ENCODE data around the gene MAPK8. TPM values are rescaled to one million over a fixed set of nuclear protein-coding genes. Genes with fewer than 3 reads are reported as not detected.

MAPK8 gene
- total RNA-seq, 1 experiment from 2014 or later = 29.7 TPM

DNA sequence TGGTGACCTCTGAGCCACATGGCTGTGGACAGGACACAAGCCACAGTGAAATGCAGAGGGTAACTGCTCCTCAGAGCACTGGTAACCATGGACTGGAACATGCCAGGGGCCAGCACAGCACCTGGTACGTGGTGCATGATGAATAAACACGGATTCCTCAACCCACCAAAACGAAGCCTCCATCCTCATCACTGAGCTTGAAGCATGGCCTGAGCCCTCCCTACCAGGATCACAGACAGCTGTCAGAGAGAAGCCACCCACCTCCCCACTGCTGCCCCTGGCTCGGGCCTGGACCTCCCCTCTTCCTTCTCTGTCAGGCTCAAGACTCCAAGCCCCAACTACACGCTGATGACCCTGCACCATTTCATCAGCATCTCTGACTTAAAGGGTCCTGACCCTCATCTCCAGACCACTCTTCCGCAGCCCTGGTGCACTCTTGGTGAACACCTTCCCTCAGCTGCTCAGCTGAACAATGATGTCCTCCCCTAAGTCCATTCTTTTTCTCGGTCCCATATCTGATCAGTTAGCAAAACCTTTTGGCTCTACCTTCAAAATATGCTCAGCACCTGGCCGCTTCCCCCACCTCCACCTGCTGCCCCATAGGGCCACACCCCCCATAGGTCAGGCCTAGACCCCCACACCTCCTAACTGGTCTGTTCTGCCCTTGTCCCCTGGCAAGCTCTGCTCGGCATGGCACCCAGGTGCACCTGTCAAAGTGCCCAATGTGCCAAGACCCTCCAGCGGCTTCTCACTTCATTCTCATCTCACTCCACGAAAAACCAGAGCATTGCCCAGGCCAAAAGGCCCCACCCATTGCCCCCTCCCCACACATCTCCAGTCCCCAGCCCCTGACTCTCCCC is 141.1 kb downstream of the MAPK8 start:
- H3K4me3 ChIP-seq (ENCODE audit: low read length) = no peak overlapping the region
- no peak for DNase-seq

DNA sequence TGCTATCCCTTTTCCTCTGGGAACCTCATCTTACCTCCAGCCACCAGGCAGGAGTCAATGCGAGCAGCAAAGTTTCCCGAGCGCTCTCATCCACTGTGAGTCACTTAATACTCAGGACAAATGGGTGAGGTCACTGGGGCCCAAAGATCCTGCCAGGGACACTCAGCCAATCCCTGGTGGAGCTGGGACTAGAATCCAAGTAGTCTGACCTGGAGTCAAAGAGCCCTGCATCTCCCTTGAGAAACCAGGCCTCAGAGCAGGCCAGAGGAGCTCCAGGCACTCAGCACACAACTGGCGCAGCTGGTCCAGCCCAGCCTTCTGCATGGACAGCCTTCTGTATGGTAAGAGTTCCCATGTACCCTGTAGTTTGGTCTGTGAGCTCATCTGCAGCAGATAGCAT is 142.3 kb downstream of the MAPK8 start:
- no peaks in the 10 kb centered on the region for H3K27me3 ChIP-seq (ENCODE audit: low read length)
- H3K9me2 ChIP-seq (replicated peaks; ENCODE audit: insufficient read depth, low read length) = no peaks in the 10 kb centered on the region
- H3K9ac ChIP-seq (ENCODE audit: low read length) = no peak overlapping the region
- no peak overlapping the region for H3K4me2 ChIP-seq (ENCODE audit: low read depth, low read length, poor library complexity, severe bottlenecking)
- H3K27ac ChIP-seq (ENCODE audit: low read length) = no peak overlapping the region
- H4K20me1 ChIP-seq (ENCODE audit: insufficient read depth, low read depth, low read length) = 0 out of 2 replicates have a peak, but pooled peaks cover 5% of the 10 kb centered on the region
- DNase-seq = no peak
- no peaks in the 10 kb centered on the region for H3K79me2 ChIP-seq (ENCODE audit: low read length)
- H3K36me3 ChIP-seq (ENCODE audit: insufficient read depth, low read length) = no peaks in the 10 kb centered on the region
- H2AFZ ChIP-seq (ENCODE audit: low read length) = no peak overlapping the region
- H3K4me1 ChIP-seq (ENCODE audit: low read length) = no peaks in the 10 kb centered on the region
- no peak overlapping the region for H3K4me3 ChIP-seq (ENCODE audit: low read length)
- H3K9me3 ChIP-seq (ENCODE audit: low read length) = no peaks in the 10 kb centered on the region

More for the DNA sequence above, 141.1 kb downstream of the MAPK8 start:
- Histone ChIP-seq H3K9me3 (ENCODE audit: low read length) (no peaks in the 10 kb centered on the region), H4K20me1 (ENCODE audit: insufficient read depth, low read depth, low read length) (0 out of 2 replicates have a peak, but pooled peaks cover 5% of the 10 kb centered on the region), H2AFZ (ENCODE audit: low read length) (no peak overlapping the region), H3K9me2 (replicated peaks; ENCODE audit: insufficient read depth, low read length) (no peaks in the 10 kb centered on the region), H3K79me2 (ENCODE audit: low read length) (no peaks in the 10 kb centered on the region), H3K27me3 (ENCODE audit: low read length) (no peaks in the 10 kb centered on the region), H3K9ac (ENCODE audit: low read length) (no peak overlapping the region), H3K36me3 (ENCODE audit: insufficient read depth, low read length) (no peaks in the 10 kb centered on the region), H3K4me2 (ENCODE audit: low read depth, low read length, poor library complexity, severe bottlenecking) (no peak overlapping the region), H3K27ac (ENCODE audit: low read length) (no peak overlapping the region), H3K4me1 (ENCODE audit: low read length) (no peaks in the 10 kb centered on the region)

DNA sequence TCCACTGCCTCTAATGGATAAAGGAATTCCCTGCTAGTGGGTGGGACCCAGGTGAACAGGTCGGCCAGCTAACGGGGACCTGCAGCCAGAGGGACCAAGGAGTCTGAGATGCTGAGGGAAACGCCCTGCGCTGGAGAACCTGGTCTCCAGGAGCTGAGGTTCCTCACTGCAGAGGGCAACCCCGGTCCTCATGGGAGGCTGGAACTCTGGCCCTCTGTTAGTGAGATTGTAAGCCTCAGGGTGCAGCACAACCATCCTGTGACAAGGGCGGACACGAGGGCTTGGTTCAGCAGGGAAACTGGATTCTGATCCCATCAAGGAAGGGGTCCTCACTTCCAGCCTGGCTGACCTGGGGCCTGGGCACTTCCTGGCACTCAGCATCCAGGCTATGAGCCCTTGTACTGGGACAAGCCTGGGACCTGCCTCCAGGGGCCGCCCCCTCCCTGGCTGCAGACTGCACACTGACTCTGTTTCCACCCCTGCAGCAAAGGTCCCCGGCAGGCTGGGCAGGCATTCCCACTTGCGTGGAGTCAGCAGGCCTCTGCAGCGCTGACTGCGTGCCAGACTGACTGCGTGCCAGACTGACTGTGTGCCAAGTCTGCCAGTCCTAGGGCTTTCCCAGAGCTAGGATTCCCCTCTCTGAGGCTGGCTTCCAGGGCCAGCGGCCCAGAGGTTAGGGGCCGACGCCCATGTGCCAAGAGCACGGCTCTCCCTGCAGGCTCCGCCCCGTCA is 143.2 kb downstream of the MAPK8 start:
- Histone ChIP-seq H3K27me3 (ENCODE audit: low read length) (no peaks in the 10 kb centered on the region), H3K36me3 (ENCODE audit: insufficient read depth, low read length) (no peaks in the 10 kb centered on the region), H3K4me3 (ENCODE audit: low read length) (no peak overlapping the region), H3K4me2 (ENCODE audit: low read depth, low read length, poor library complexity, severe bottlenecking) (no peak overlapping the region), H3K9me2 (replicated peaks; ENCODE audit: insufficient read depth, low read length) (no peaks in the 10 kb centered on the region), H3K27ac (ENCODE audit: low read length) (no peak overlapping the region), H3K9ac (ENCODE audit: low read length) (no peak overlapping the region), H3K4me1 (ENCODE audit: low read length) (no peaks in the 10 kb centered on the region), H3K79me2 (ENCODE audit: low read length) (no peaks in the 10 kb centered on the region), H2AFZ (ENCODE audit: low read length) (no peak overlapping the region), H3K9me3 (ENCODE audit: low read length) (no peaks in the 10 kb centered on the region), H4K20me1 (ENCODE audit: insufficient read depth, low read depth, low read length) (0 out of 2 replicates have a peak, but pooled peaks cover 5% of the 10 kb centered on the region)
- no peak for DNase-seq

DNA sequence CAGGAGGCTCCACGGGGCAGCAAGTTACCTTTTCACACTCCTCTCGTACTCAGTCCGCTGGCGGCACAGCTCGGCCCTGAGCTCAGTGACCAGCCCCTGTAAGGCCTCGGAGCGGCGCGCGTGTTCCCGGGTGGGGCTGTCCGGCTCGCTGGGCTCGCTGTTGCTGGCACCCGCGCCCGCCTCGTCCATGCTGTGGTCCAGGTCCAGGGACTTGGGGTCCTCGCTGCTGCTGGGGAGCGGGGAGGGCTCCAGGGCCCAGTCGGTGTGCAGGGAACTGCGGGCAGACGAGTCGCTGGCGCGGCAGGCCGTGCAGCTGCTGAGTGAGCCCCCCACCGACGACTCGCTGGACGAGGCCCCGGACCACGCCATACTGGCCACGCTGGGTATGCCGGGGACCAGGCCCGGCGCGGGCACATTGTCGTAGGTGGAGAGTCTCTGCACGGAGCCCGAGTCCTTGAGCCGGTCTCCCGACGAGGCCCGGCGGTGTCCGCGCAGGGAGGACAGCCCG is 143.8 kb downstream of the MAPK8 start:
- H3K27ac ChIP-seq (ENCODE audit: low read length) = no peak overlapping the region
- no peak for DNase-seq
- no peaks in the 10 kb centered on the region for H3K9me3 ChIP-seq (ENCODE audit: low read length)
- no peak overlapping the region for H3K4me3 ChIP-seq (ENCODE audit: low read length)
- no peak overlapping the region for H3K4me2 ChIP-seq (ENCODE audit: low read depth, low read length, poor library complexity, severe bottlenecking)
- H3K36me3 ChIP-seq (ENCODE audit: insufficient read depth, low read length) = no peaks in the 10 kb centered on the region
- H3K9ac ChIP-seq (ENCODE audit: low read length) = no peak overlapping the region
- H4K20me1 ChIP-seq (ENCODE audit: insufficient read depth, low read depth, low read length) = 0 out of 2 replicates have a peak, but pooled peaks cover 5% of the 10 kb centered on the region
- H3K79me2 ChIP-seq (ENCODE audit: low read length) = no peaks in the 10 kb centered on the region
- H3K27me3 ChIP-seq (ENCODE audit: low read length) = no peaks in the 10 kb centered on the region
- no peaks in the 10 kb centered on the region for H3K9me2 ChIP-seq (replicated peaks; ENCODE audit: insufficient read depth, low read length)
- H3K4me1 ChIP-seq (ENCODE audit: low read length) = no peaks in the 10 kb centered on the region
- no peak overlapping the region for H2AFZ ChIP-seq (ENCODE audit: low read length)

DNA sequence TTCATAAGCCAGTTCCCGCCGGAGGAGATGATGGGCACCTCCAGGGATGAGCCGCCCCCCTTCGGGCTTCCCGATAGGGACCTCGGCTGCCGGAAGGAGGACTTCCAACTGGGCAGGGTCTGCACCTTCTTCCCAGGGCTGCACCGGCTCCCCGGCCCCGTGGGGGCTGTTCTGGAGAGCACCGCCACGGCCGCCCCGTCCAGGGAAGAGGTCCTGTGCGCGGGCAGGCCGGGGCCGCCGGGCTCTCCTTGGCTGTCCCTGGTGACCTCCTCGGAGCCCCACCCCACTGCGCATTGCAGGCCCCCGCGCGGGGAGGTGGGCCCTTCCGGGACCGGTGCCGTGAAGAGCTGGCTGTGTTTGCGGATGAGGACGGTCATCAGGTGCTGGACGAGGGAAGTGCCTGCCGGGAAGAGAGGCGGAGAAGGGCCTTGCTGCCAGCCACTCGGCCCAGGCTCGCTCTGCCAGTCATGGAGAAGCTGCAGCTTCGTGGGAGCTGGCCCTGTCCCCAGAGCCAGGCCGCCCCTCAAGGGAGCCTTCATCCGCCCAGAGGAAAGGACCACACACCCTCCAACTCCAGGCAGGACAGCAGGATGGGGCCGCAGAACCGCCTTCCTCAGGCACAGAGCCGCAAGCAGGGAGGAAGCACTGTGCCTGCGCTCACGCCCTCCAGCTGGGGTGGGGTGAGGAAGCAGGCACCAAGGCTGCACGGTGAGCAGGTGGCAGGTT is 144.4 kb downstream of the MAPK8 start:
- Histone ChIP-seq H3K9me2 (replicated peaks; ENCODE audit: insufficient read depth, low read length) (no peaks in the 10 kb centered on the region), H3K4me3 (ENCODE audit: low read length) (no peak overlapping the region), H3K4me2 (ENCODE audit: low read depth, low read length, poor library complexity, severe bottlenecking) (no peak overlapping the region), H3K79me2 (ENCODE audit: low read length) (no peaks in the 10 kb centered on the region), H3K9me3 (ENCODE audit: low read length) (no peaks in the 10 kb centered on the region), H3K4me1 (ENCODE audit: low read length) (no peaks in the 10 kb centered on the region), H3K36me3 (ENCODE audit: insufficient read depth, low read length) (no peaks in the 10 kb centered on the region), H3K27me3 (ENCODE audit: low read length) (no peaks in the 10 kb centered on the region), H4K20me1 (ENCODE audit: insufficient read depth, low read depth, low read length) (0 out of 2 replicates have a peak, but pooled peaks cover 5% of the 10 kb centered on the region), H3K9ac (ENCODE audit: low read length) (no peak overlapping the region), H3K27ac (ENCODE audit: low read length) (no peak overlapping the region), H2AFZ (ENCODE audit: low read length) (no peak overlapping the region)
- DNase-seq = no peak

DNA sequence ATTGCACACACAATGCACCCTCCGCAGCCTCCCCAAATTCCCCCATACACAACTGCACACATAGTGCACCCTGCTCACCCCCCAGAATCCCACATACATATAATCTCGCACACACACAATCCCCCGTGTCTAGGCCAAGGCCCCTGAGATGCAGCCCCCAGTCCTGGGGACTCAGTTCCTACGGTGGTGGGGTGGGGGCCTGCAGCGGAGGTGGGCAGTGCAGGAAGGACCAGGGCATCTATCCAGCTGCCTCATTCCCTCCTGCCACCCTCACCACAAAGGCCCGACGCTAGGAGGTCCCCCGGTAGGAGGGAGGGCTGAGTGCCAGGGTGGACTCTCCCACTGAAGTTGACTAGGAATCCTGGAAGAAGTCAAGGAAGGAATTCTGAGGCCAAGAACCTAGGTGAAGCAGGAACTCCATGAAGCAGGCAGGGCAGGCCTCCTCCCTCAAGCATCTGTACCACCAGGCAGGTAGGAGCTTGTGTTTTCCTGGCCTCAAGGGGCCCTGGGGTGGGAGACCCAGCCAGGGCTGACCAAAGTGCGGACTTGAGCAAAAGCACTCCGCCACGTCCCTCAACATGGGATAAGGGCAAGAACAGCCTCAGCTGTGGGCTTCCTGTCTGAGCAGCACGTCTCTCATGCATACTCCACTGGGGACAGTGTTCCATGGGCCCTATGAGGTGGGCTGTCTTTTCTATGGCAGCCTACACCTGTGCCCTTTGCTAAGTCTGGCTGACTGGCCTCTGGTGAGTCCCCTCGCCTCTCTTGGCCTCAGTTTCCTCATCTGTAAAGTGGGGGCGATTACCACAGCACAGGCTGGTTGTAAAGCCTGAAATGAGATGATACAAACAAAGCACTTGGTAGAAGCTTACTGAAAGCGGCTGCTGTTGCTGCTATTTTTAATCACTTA is 145.7 kb downstream of the MAPK8 start:
- Histone ChIP-seq H2AFZ (ENCODE audit: low read length) (no peak overlapping the region), H3K27ac (ENCODE audit: low read length) (no peak overlapping the region), H3K9ac (ENCODE audit: low read length) (no peak overlapping the region), H3K27me3 (ENCODE audit: low read length) (no peaks in the 10 kb centered on the region), H3K9me2 (replicated peaks; ENCODE audit: insufficient read depth, low read length) (no peaks in the 10 kb centered on the region), H3K79me2 (ENCODE audit: low read length) (no peaks in the 10 kb centered on the region), H3K36me3 (ENCODE audit: insufficient read depth, low read length) (no peaks in the 10 kb centered on the region), H4K20me1 (ENCODE audit: insufficient read depth, low read depth, low read length) (0 out of 2 replicates have a peak, but pooled peaks cover 5% of the 10 kb centered on the region), H3K4me1 (ENCODE audit: low read length) (no peaks in the 10 kb centered on the region), H3K9me3 (ENCODE audit: low read length) (no peaks in the 10 kb centered on the region), H3K4me3 (ENCODE audit: low read length) (no peak overlapping the region), H3K4me2 (ENCODE audit: low read depth, low read length, poor library complexity, severe bottlenecking) (no peak overlapping the region)
- DNase-seq = no peak

DNA sequence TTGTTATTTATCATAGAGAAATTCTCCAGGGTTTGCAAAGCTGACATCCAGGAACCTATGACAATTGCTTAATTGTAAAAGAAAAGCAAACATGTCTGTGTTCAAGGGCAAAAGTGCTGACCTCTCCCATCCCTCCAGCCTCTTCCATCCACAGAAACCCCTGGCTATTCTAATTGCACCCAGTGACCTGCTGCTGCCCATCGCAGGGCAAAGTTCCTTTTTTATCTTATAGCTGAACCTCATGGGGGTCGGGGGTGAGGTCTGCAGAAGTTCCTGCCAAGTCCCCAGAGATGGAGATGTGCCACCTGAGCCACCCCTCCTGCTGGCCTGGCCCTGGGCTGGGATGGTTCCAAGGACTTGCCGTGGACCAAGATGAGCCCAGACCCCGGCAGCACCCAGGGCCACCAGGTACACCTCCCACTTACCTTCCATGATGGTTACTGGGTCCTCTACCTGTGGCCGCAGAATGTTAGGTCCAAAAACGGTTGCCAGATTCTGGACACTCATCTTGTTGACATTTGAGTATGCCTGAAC is 146.5 kb downstream of the MAPK8 start:
- no peaks in the 10 kb centered on the region for H3K79me2 ChIP-seq (ENCODE audit: low read length)
- no peaks in the 10 kb centered on the region for H3K4me1 ChIP-seq (ENCODE audit: low read length)
- H3K9me2 ChIP-seq (replicated peaks; ENCODE audit: insufficient read depth, low read length) = no peaks in the 10 kb centered on the region
- no peaks in the 10 kb centered on the region for H3K9me3 ChIP-seq (ENCODE audit: low read length)
- no peak overlapping the region for H3K4me3 ChIP-seq (ENCODE audit: low read length)
- H3K4me2 ChIP-seq (ENCODE audit: low read depth, low read length, poor library complexity, severe bottlenecking) = no peak overlapping the region
- 0 out of 2 replicates have a peak, but pooled peaks cover 5% of the 10 kb centered on the region for H4K20me1 ChIP-seq (ENCODE audit: insufficient read depth, low read depth, low read length)
- H3K36me3 ChIP-seq (ENCODE audit: insufficient read depth, low read length) = no peaks in the 10 kb centered on the region
- H3K9ac ChIP-seq (ENCODE audit: low read length) = no peak overlapping the region
- no peak overlapping the region for H2AFZ ChIP-seq (ENCODE audit: low read length)
- no peaks in the 10 kb centered on the region for H3K27me3 ChIP-seq (ENCODE audit: low read length)
- no peak for DNase-seq
- H3K27ac ChIP-seq (ENCODE audit: low read length) = no peak overlapping the region

All from Karpas-422 (cell line).